SK-N-MC (cell line): ENCODE results near the gene GEMIN7.

Experiments
- DNase-seq: peaks from one replicate; pipeline ENCODE4 v3.0.0-alpha.2; 2011; ENCODE audit warnings: low read depth, low spot score
- H3K27ac ChIP-seq: fragments of 200-600 bp; sonication (generic); 2 replicates; pipeline ENCODE4 v1.5.1; 2016; ENCODE audit warnings: mixed run types
- H3K36me3 ChIP-seq: fragments of 200-600 bp; sonication (generic); 2 replicates; pipeline ENCODE4 v1.6.1; 2017; ENCODE audit warnings: antibody characterized with exemption, low read length, mixed read lengths; ENCODE audit not compliant: insufficient read depth
- H3K4me3 ChIP-seq: fragments of 200-600 bp; sonication (generic); 2 replicates; pipeline ENCODE4 v1.5.1; 2016
- H3K9ac ChIP-seq: fragments of 200-600 bp; sonication (generic); 2 replicates; pipeline ENCODE4 v1.8.0; 2017; ENCODE audit warnings: mixed run types, mixed read lengths; ENCODE audit not compliant: insufficient read length
- H3K9me3 ChIP-seq: fragments of 200-600 bp; sonication (generic); 2 replicates; pipeline ENCODE4 v1.6.1; 2017; ENCODE audit warnings: low read depth, mild to moderate bottlenecking, antibody characterized with exemption, low read length, moderate library complexity, mixed read lengths
- EZH2 ChIP-seq: fragments of 200-600 bp; sonication (generic); IDR thresholded peaks from one replicate; pipeline ENCODE4 v1.6.1; 2017; ENCODE audit warnings: antibody characterized with exemption
- FOXP2 ChIP-seq: optimal IDR thresholded peaks from 2 replicates; pipeline ENCODE3; 2011; ENCODE audit warnings: mild to moderate bottlenecking, moderate library complexity; ENCODE audit not compliant: insufficient read depth; ENCODE audit errors: extremely low read length, control extremely low read depth
- POLR2AphosphoS5 ChIP-seq: IDR thresholded peaks from 2 replicates; pipeline ENCODE4 v1.6.1; 2012; ENCODE audit warnings: mild to moderate bottlenecking, low read depth, low read length, borderline replicate concordance

The GEMIN7 gene

DNA sequence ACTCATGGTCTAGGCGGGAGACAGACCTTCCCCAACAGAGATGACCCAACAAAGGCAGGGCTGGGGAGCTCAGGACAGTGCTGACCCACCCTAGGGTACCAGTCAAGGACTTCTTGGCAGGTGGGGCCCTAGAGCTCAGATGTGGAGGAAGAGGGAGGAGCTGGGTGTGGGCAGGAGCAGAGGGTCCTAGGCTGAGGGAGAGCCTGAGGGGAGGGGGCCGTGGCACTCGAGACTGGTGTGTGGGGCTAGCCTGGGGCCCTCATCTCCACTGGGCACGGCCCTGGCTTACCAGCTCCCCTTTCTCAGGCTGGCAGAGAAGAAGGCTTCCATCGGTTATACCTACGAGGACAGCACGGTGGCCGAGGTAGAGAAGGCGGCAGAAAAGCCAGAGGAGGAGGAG, 21.6 kb upstream of the GEMIN7 start:
- no peak for DNase-seq
- Histone ChIP-seq H3K9ac (no peak overlapping the region), H3K27ac (no peak overlapping the region), H3K9me3 (no peaks in the 10 kb centered on the region), H3K4me3 (no peak overlapping the region), H3K36me3 (peaks cover 77% of the 10 kb centered on the region)
- TF ChIP-seq FOXP2 (no peak), EZH2 (no peak), POLR2AphosphoS5 (no peak)

DNA sequence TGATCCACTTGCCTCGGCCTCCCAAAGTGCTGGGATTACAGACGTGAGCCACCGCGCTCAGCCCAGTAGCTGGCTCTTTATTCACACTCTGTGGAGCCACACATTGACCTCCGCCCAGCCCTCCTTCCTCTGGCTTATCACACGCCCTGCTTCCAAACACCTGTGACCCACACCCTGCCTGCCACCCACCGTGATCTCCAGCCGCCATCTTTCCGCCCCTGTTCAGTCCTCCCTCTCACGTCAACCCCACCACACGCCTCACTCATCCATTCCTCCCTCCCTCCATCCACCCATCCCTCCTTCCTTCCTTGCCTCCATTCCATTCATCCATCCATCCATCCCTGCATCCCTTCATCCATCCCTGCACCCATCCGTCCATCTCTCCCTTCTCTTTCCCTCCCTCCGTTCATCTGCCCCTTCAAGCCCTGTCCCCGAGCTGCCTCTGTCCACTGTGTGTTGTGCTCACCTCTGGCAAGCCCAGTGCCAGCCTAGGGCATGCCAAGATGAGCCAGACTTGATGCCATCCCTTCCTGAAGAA, 20.4 kb upstream of the GEMIN7 start:
- Histone ChIP-seq H3K4me3 (no peak overlapping the region), H3K27ac (no peak overlapping the region), H3K36me3 (peaks cover 76% of the 10 kb centered on the region), H3K9me3 (no peaks in the 10 kb centered on the region), H3K9ac (no peak overlapping the region)
- TF ChIP-seq FOXP2, result no peak
- TF ChIP-seq POLR2AphosphoS5, result no peak
- no peak for TF ChIP-seq EZH2
- no peak for DNase-seq

DNA sequence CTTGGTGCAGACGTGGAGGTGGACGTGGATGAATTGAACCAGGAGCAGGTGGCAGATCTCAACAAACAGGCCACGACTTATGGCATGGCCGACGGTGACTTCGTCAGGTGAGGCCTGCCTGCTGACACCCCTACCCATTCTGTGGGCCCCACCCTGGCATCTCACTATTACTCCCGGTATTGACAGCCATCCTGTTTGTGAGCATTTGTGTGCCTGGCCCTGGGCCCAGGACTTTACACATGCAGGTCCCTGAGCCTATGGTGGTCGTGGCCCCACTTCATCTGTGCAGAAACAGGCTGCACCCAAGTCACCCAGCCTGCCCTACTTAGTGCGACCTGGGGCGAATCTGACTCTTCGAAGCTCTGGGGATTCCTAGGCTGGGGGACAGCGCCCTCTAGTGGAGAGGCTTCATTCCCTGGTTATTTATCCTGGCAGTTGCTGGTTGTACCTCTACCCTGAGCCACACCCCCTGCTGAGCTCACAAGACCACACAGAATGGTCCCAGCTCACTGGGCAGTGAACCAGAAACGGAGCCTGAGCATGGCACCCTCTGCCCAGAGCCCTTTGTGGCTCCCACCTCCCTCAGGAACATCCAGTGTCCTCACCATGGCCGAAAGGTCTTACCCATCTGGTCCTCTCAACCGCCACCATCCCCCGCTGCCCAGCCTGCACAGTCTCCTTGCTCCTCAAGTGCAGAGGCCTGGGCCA, 19.6 kb upstream of the GEMIN7 start:
- Histone ChIP-seq H3K9me3 (no peaks in the 10 kb centered on the region), H3K4me3 (no peak overlapping the region), H3K27ac (no peak overlapping the region), H3K9ac (no peak overlapping the region), H3K36me3 (peaks cover 77% of the 10 kb centered on the region)
- TF ChIP-seq POLR2AphosphoS5 (no peak), EZH2 (no peak), FOXP2 (no peak)
- DNase-seq, result no peak

DNA sequence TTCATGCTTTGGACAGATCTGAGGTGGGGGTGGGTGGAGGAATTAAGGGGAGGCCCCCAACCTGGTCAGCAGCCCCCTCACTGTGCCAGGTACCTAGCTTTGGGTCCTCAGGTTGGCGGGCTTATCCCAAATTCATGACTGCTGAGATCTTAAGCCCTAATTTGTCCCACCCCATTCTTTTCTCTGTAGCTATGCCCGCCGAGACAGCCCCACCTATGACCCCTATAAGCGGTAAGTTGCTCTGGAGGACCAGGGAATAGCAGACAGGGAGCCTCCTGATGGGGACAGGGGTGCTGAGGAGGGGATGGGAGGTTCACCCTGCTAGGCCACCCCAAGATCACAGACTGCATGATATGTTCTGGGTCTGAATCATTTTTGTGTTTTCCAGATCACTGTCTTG, 17.1 kb upstream of the GEMIN7 start:
- Histone ChIP-seq H3K9me3 (no peaks in the 10 kb centered on the region), H3K27ac (no peak overlapping the region), H3K4me3 (no peak overlapping the region), H3K36me3 (peaks cover 68% of the 10 kb centered on the region), H3K9ac (no peak overlapping the region)
- TF ChIP-seq FOXP2 (no peak), POLR2AphosphoS5 (no peak), EZH2 (no peak)
- no peak for DNase-seq

DNA sequence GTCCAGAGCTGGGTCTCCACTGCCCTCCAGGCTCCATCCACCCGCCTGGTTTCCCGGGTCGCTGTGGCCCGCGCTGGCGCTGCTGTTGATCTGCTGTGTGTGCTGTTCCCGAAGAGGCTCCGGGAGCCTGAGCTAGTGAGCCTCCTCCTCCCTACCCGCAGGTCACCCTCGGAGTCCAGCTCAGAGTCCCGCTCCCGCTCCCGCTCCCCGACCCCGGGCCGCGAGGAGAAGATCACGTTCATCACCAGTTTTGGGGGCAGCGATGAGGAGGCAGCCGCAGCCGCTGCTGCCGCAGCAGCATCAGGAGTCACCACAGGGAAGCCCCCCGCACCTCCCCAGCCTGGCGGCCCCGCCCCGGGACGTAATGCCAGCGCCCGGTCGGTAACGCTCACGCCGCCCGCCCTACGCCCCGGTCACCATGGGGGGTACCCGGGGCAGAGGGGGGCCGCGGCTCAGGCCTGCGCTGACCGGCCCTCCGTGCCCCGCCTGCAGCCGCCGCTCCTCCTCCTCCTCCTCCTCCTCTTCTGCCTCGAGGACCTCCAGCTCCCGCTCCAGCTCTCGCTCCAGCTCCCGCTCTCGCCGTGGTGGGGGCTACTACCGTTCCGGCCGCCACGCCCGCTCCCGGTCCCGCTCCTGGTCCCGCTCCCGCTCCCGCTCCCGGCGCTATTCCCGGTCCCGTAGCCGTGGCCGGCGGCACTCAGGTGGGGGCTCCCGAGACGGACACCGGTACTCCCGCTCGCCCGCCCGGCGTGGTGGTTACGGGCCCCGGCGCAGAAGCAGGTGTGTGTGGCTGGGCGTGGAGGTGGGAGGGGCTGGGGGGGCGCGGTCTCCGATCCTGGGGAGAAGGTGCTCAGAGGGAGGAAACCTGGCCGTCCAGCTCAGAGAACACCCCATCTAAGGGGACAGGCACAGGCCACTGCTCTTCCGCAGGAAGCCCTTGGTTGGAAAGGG, 14.9 kb upstream of the GEMIN7 start:
- H3K27ac ChIP-seq, result no peak overlapping the region
- no peak overlapping the region for H3K9ac ChIP-seq
- H3K36me3 ChIP-seq, result peaks cover 63% of the 10 kb centered on the region
- DNase-seq, result no peak
- TF ChIP-seq EZH2 (no peak), POLR2AphosphoS5 (no peak), FOXP2 (no peak)
- no peaks in the 10 kb centered on the region for H3K9me3 ChIP-seq
- H3K4me3 ChIP-seq, result no peak overlapping the region

DNA sequence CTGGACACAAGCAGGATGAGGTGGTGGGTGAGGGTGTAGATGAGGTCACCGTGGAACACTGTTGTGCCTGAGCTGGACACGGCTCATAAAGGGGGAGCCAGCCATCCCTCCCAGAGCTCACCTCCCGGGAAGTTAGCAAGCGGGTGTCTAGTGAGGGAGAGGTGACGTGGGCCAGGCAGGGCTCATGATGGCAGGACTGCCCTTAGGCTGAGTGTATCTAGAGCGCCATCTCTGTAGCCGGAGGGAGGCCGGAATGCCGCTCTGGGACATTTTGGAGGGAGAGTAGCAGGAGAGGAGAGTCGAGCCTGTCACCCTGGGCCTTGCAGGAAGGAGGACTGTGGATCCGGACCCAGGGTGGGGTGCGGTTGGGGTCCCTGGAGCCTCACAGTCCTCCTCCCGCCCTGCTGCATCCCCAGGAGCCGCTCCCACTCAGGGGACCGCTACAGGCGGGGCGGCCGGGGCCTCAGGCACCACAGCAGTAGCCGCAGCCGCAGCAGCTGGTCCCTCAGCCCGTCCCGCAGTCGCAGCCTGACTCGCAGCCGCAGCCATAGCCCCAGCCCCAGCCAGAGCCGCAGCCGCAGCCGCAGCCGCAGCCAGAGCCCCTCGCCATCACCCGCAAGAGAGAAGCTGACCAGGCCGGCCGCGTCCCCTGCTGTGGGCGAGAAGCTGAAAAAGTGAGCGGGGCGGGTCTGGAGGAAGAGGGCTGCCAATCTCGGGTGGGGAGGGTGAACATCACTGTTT, 12.0 kb upstream of the GEMIN7 start:
- TF ChIP-seq FOXP2 (no peak), EZH2 (no peak), POLR2AphosphoS5 (no peak)
- peaks cover 51% of the 10 kb centered on the region for H3K36me3 ChIP-seq
- H3K4me3 ChIP-seq, result no peak overlapping the region
- DNase-seq, result no peak
- H3K27ac ChIP-seq, result no peak overlapping the region
- no peak overlapping the region for H3K9ac ChIP-seq
- no peaks in the 10 kb centered on the region for H3K9me3 ChIP-seq

DNA sequence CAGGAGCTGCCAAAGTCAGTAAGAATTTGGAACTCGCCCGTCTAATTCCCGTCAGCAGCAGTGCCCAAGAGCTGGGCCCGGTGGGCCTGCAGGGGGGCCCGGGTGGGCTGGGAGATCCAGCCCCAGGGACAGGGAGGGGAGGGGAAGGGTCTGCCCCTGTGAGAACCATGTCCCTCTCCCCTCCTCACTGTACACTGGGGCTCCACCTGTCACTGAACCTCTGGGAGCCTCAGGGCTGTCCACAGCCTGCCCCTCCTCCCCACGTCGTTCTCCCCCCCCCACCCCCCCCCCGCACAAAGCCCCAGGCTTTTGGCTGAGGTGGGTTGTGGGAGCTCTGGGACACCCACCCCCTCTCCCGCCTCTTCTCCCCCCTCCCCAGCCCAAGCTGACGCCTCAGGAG, 11.0 kb upstream of the GEMIN7 start:
- Histone ChIP-seq H3K27ac (no peak overlapping the region), H3K9ac (no peak overlapping the region), H3K4me3 (no peak overlapping the region), H3K36me3 (peaks cover 46% of the 10 kb centered on the region), H3K9me3 (no peaks in the 10 kb centered on the region)
- DNase-seq, result no peak
- TF ChIP-seq FOXP2 (no peak), EZH2 (no peak), POLR2AphosphoS5 (no peak)
